Measurements from ENCODE around the gene ASTN2. TPM values are rescaled to one million over a fixed set of nuclear protein-coding genes. Genes with fewer than 3 reads are reported as not detected.

The ASTN2 gene
- total and polyA plus RNA-seq, 9 of the 15 experiments (the other 6 are each of a cell fraction or from before 2014, with no cell fraction given): 0.56 to 3.5 (median 1.9) TPM

GRCh38 chr9:116945817-116946216 lies 469.0 kb downstream of the ASTN2 start (continued):
- no peak for TF ChIP-seq E2F6 (IDR thresholded peaks at IDR 0.05; ENCODE audit: borderline replicate concordance in 1 of 2, extremely low read depth in 1 of 2, insufficient read depth in 1 of 2, insufficient read length in 1 of 2, low read depth in 1 of 2, low read length in 1 of 2, poor library complexity in 1 of 2, severe bottlenecking in 1 of 2)
- no peak for TF ChIP-seq NFE2 (IDR thresholded peaks at IDR 0.05; ENCODE audit: low read depth)
- no peak for TF ChIP-seq HES1 (IDR thresholded peaks at IDR 0.05; ENCODE audit: low read depth)

- ATAC-seq: no peak
- intact Hi-C loops (cut with micrococcal nuclease): no loop called here
- no peaks in the 10 kb centered on the region for H3K9me1 ChIP-seq (ENCODE audit: control insufficient read depth, insufficient read depth, low read length)
- H3K36me3 ChIP-seq (ENCODE audit: control insufficient read depth, insufficient read depth, low read length): no peaks in the 10 kb centered on the region
- no peak for DNase-seq (ENCODE audit: extremely low read depth in 1 of 4, low spot score in 3 of 4)
- FAIRE-seq: no peak
- ChIA-PET POLR2A (no interaction called here), CTCF (ENCODE audit: low intra/inter-chr PET ratio) (no interaction called here)
- no peak overlapping the region for H3K4me2 ChIP-seq (ENCODE audit: insufficient read depth, low read length)
- H3K79me2 ChIP-seq (ENCODE audit: control insufficient read depth, insufficient read depth, low read length): no peaks in the 10 kb centered on the region
- H3K27ac ChIP-seq (ENCODE audit: extremely low read depth, low read depth, low read length): no peak overlapping the region
- H3K4me1 ChIP-seq (replicated peaks in 1 of 2; ENCODE audit: control insufficient read depth in 2 of 2, insufficient read depth in 2 of 2, low read length in 2 of 2): no peaks in the 10 kb centered on the region
- in situ Hi-C loops (cut with MboI): no loop called here
- H3K9me3 ChIP-seq (replicated peaks; ENCODE audit: control insufficient read depth, insufficient read depth, low read depth, low read length): no peaks in the 10 kb centered on the region
- no peaks in the 10 kb centered on the region for H4K20me1 ChIP-seq (replicated peaks; ENCODE audit: control insufficient read depth, insufficient read depth, low read length)
- H3K27me3 ChIP-seq (ENCODE audit: control insufficient read depth in 2 of 2, insufficient read depth in 2 of 2, low read length in 2 of 2): no peaks in the 10 kb centered on the region
- H3K9ac ChIP-seq (ENCODE audit: insufficient read depth in 1 of 2, low read depth in 2 of 2, low read length in 2 of 2): no peak overlapping the region
- WGBS (ENCODE audit: insufficient coverage, low coverage, missing lambda C conversion rate): 2% methylated on average over 4 of the region's 4 CpGs
- H2AFZ ChIP-seq (ENCODE audit: low read depth, low read length): no peak overlapping the region
- no TSS peak for BruUV-seq (replicated peaks)
- no peak overlapping the region for H3K4me3 ChIP-seq
- TF ChIP-seq ZNF121 (CRISPR knock-in tag; conservative IDR thresholded peaks at IDR 0.05) (no peak), GATA2 (CRISPR knock-in tag; IDR thresholded peaks at IDR 0.05) (no peak), SMAD2 (IDR thresholded peaks at IDR 0.05; ENCODE audit: low read depth, low read length) (no peak), ZNF696 (CRISPR knock-in tag; conservative IDR thresholded peaks at IDR 0.05) (no peak), PHF20 (IDR thresholded peaks at IDR 0.05; ENCODE audit: partially characterized antibody) (no peak), ZKSCAN3 (CRISPR knock-in tag; IDR thresholded peaks at IDR 0.05) (no peak), ETS2 (tag; IDR thresholded peaks at IDR 0.05; ENCODE audit: borderline replicate concordance, poor library complexity, severe bottlenecking) (no peak), ZNF143 (CRISPR knock-in tag; IDR thresholded peaks at IDR 0.05) (no peak), HEY1 (CRISPR knock-in tag; IDR thresholded peaks at IDR 0.05; ENCODE audit: borderline replicate concordance) (no peak), CCNT2 (IDR thresholded peaks at IDR 0.05; ENCODE audit: borderline replicate concordance, extremely low read depth, insufficient read length, low read depth, low read length) (no peak), NBN (IDR thresholded peaks at IDR 0.05; ENCODE audit: low read depth) (no peak)
Measured at GRCh38 chr9:116944714-116945534, 469.9 kb downstream of the ASTN2 start.

All from K562 (cell line).